ENCODE results near the gene AGAP1. TPM values are rescaled to one million over a fixed set of nuclear protein-coding genes. Genes with fewer than 3 reads are reported as not detected.

AGAP1 gene
- total RNA-seq, 1 experiment from 2014 or later, result 25.8 TPM

DNA sequence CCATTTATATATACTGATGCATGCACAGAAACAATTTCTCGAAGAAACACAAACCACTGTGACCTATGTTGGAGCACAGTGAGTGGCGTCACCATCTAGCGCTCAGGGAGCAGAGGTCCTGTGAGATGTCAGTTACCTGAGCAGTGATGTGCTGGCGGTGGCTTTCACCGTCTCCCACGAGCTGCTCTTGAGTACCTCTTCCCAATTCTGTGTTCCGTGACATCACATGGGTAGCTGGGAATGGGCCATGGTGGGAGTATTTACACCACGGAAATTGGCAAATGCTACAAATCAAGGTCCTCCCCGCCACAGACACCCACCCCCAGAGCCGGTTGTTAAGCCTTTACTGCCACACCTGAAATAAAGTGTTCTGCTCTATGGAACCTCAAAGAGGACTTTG is 650.0 kb downstream of the AGAP1 start:
- Histone ChIP-seq H3K4me1 (ENCODE audit: insufficient read depth, low read length) (peaks cover 9% of the 10 kb centered on the region; the same call in 1 of the 2 replicates), H2AFZ (ENCODE audit: low read length) (no peak overlapping the region), H3K27me3 (ENCODE audit: insufficient read depth, low read length) (no peaks in the 10 kb centered on the region; the same call in 1 of the 2 replicates), H3K79me1 (ENCODE audit: insufficient read depth, low read depth, low read length, poor library complexity, severe bottlenecking) (no peaks in the 10 kb centered on the region), H2BK20ac (ENCODE audit: low read depth, low read length, poor library complexity, severe bottlenecking) (no peak overlapping the region), H3K4me2 (ENCODE audit: insufficient read depth, insufficient read length, low read length) (no peak overlapping the region), H3K79me2 (ENCODE audit: insufficient read depth, low read length) (no peaks in the 10 kb centered on the region), H3T11ph (ENCODE audit: low read length) (no peak overlapping the region), H4K91ac (ENCODE audit: insufficient read length, low read depth, low read length) (no peak overlapping the region), H3K27ac (ENCODE audit: insufficient read length, low read depth, low read length) (no peak overlapping the region), H4K5ac (ENCODE audit: insufficient read length, low read depth, low read length) (no peak overlapping the region), H3K9me3 (ENCODE audit: control insufficient read depth, low read depth, low read length) (no peaks in the 10 kb centered on the region), H2AK5ac (ENCODE audit: insufficient read length, low read length) (no peak overlapping the region), H2BK15ac (ENCODE audit: low read depth, low read length) (no peak overlapping the region), H4K8ac (replicated peaks; ENCODE audit: insufficient read length, low read depth, low read length) (no peak overlapping the region), H2BK12ac (ENCODE audit: insufficient read length, low read depth, low read length) (no peak overlapping the region), H3K14ac (ENCODE audit: insufficient read depth, low read length) (no peak overlapping the region), H3K23me2 (ENCODE audit: insufficient read length, low read depth, low read length, poor library complexity, severe bottlenecking) (no peaks in the 10 kb centered on the region), H2BK120ac (ENCODE audit: low read depth, low read length, poor library complexity, severe bottlenecking) (no peak overlapping the region), H3K23ac (ENCODE audit: insufficient read length, low read depth, low read length) (no peak overlapping the region), H3K56ac (ENCODE audit: insufficient read length, low read depth, low read length) (no peak overlapping the region), H3K9ac (ENCODE audit: extremely low read depth, insufficient read length, low read length) (no peak overlapping the region), H2BK5ac (ENCODE audit: insufficient read length, low read length) (no peak overlapping the region), H3K4ac (ENCODE audit: low read depth, low read length) (no peak overlapping the region), H3K18ac (ENCODE audit: insufficient read length, low read depth, low read length) (no peak overlapping the region), H4K20me1 (ENCODE audit: control insufficient read depth, insufficient read depth, insufficient read length) (no peaks in the 10 kb centered on the region)
- no peak for DNase-seq
- TF ChIP-seq, protein P1, sequence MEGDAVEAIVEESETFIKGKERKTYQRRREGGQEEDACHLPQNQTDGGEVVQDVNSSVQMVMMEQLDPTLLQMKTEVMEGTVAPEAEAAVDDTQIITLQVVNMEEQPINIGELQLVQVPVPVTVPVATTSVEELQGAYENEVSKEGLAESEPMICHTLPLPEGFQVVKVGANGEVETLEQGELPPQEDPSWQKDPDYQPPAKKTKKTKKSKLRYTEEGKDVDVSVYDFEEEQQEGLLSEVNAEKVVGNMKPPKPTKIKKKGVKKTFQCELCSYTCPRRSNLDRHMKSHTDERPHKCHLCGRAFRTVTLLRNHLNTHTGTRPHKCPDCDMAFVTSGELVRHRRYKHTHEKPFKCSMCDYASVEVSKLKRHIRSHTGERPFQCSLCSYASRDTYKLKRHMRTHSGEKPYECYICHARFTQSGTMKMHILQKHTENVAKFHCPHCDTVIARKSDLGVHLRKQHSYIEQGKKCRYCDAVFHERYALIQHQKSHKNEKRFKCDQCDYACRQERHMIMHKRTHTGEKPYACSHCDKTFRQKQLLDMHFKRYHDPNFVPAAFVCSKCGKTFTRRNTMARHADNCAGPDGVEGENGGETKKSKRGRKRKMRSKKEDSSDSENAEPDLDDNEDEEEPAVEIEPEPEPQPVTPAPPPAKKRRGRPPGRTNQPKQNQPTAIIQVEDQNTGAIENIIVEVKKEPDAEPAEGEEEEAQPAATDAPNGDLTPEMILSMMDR (conservative IDR thresholded peaks at IDR 0.05), result no peak
- WGBS (ENCODE audit: extremely low coverage, insufficient read length, low lambda C conversion rate), result no CpG with 5 or more reads among the region's 10 CpGs
- Mint-ChIP-seq H3K4me1 (peaks cover 11% of the 10 kb centered on the region in 2 experiments), H3K4me3 (no peak overlapping the region), H3K27ac (no peak overlapping the region), H3K27me3 (ENCODE audit: low read depth) (peaks cover 80% of the 10 kb centered on the region), H3K9me3 (no peaks in the 10 kb centered on the region), H3K36me3 (ENCODE audit: insufficient read depth in 1 of 3, low read depth in 3 of 3) (no peaks in the 10 kb centered on the region; a peak in 1 of 7 replicates)

Measured in H9 (cell line).